Fibroblast of gingiva (primary cell): ENCODE results near the gene GAK.
"Not testable (repeated sequence)": the region's sequence is repeated elsewhere in the genome, so short reads cannot be mapped to it uniquely, and the experiment has no call there.

Experiments used
- DNase-seq: peaks from one replicate; pipeline ENCODE4 v3.0.0-alpha.2; 2011; ENCODE audit warnings: low read depth

Gene GAK

GRCh38 chr4:926538-926937 lies 5.6 kb downstream of the GAK start:
- no peak for DNase-seq

- DNase-seq = no peak
Observed at GRCh38 chr4:925771-926500, 6.2 kb downstream of the GAK start.

- DNase-seq = no peak
Observed at GRCh38 chr4:925171-925570, 6.9 kb downstream of the GAK start.

GRCh38 chr4:924107-925096 lies 7.7 kb downstream of the GAK start:
- no peak for DNase-seq

GRCh38 chr4:921830-922331 lies 10.2 kb downstream of the GAK start:
- no peak for DNase-seq

DNA sequence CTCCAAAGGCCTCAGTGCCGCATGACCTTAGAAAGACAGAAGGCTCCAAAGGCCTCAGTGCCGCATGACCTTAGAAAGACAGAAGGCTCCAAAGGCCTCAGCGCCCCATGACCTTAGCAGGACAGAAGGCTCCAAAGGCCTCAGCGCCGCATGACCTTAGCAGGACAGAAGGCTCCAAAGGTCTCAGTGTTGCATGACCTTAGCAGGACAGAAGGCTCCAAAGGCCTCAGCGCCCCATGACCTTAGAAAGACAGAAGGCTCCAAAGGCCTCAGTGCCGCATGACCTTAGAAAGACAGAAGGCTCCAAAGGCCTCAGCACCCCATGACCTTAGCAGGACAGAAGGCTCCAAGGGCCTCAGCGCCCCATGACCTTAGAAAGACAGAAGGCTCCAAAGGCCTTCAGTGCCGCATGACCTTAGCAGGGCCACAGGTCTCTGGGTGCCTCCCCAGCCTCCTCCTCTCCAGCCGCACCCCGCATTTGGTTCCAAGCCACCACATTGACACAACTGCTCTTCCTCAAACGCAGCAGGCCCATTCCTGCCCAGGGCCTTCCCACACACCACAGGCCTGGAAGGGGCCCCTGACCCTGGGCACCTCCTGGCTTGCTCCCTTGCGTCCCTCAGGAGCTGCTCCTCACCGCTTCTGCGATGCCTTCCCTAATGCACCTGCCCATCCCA lies 13.0 kb downstream of the GAK start:
- DNase-seq = not testable (repeated sequence)

DNA sequence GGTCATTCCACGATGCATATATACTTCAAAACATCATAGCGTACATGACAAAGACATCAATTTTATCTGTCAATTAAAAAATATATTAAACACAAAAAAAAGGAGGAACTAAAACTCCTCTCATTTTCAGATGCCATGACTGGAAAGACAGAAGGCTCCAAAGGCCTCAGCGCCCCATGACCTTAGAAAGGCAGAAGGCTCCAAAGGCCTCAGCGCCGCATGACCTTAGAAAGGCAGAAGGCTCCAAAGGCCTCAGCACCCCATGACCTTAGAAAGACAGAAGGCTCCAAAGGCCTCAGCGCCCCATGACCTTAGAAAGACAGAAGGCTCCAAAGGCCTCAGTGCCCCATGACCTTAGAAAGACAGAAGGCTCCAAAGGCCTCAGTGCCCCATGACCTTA lies 13.5 kb downstream of the GAK start:
- not testable (repeated sequence) for DNase-seq

DNA sequence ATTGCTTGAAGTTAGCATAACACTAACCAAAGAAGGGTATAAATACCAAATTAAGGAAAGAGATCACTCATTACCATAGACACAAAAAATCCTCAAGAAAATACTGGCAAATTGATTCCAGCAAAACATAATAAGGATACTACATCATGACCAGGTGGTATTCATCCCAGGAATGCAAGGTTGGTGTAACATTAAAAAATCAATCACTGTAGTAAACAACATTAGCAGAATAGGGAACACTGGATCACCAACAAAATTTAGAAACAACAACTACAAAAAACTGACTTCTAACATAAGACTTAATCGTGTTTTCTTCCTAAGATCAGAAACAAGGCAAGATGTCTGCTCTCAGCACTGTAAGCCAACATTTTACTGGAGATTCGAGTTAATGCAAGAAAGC lies 14.1 kb downstream of the GAK start:
- DNase-seq = no peak

DNA sequence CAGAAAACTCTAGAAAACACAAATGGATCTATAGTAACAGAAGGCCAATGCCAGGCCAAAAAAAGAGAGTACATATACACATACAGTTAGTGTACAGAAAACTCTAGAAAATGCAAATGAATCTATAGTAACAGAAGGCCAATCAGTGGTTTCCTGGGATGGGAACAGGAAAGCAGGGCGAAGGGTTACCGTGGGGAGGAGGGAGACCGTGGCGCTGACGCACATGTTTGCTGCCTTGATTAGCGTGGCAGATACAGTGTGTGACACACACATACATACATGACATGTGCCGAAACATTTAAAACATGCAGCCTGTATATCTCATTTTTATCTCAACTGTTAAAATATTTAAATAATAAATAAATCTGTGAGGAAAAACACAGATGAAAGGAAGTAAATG lies 14.7 kb downstream of the GAK start:
- DNase-seq = no peak

DNA sequence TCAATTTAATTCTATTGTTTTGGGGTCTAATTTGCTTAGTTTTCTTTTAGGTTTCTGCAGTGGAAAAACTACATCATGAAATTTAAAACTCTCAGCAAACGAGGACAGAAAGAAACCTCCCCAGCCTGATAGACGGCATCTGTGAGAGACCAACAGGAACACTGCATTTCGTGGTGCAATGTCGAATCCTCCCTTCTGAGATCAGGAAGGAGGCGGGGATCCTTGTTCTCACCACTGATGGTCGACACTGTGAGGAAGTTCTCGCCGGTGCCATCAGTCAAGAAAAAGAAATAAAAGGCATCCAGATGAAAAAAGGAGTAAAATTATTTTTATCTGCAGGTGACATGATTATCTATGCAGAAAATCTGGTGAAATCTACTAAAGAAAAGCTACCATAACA lies 16.5 kb downstream of the GAK start:
- DNase-seq = no peak

DNA sequence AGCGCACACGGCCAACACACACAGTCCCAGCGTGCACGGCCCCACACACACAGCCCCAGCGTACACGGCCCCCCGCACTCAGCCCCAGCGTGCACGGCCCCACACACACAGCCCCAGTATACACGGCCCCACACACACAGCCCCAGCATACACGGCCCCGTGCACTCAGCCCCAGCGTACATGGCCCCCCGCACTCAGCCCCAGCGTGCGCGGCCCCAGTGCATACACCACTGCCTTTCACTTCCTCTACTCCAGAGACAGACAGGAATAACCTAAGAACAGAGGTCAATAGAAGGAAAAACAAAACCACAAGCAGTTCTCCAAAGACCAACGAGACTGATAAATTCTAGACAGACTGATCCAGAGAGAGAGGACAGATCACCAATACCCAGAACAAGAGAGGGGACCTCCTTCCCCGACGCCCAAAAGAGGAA lies 17.1 kb downstream of the GAK start:
- no peak for DNase-seq

DNA sequence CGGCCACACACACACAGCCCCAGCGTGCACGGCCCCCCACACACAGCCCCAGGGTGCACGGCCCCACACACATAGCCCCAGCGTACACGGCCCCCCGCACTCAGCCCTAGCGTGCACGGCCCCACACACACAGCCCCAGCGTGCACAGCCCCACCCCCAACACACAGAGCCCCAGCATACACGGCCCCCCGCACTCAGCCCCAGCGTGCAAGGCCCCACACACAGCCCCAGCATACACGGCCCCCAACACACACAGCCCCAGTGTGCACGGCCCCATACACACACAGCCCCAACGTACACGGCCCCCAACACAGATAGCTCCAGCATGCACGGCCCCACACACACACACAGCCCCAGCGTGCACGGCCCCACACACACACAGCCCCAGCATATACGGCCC lies 17.6 kb downstream of the GAK start:
- no peak for DNase-seq

- DNase-seq = no peak
Observed at GRCh38 chr4:913280-913618, 18.9 kb downstream of the GAK start.

GRCh38 chr4:912548-913279 lies 19.4 kb downstream of the GAK start:
- no peak for DNase-seq

DNA sequence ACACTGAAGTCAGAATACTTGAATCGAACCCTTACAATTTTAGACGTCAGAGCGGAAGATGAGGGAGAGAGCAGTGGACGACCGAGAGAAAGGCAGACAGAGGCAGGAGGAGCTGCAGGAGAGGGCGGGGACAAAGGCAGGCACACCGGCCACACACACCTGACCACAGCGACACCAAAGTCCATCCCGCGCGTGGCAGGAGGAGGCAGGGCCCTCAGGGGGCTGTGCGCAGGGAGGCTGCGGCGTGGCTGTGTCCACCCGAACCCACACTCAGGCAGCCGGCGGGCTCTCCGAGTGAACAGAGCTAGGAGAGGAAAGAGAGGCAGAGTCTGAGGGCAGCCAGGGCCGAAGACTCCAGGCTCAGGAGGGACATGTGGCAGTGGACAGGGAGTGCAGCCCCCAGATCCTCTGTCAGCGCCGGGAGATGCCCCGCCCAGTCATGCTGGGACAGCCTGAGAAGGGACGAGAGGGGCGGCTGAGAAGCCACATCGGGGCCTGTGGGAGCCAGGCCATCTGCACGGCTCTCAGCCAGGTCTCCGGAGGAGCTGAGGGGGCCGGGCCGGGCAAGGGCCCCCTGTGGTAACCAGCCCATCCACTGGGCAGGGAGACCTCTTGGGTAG lies 20.1 kb downstream of the GAK start:
- no peak for DNase-seq

DNA sequence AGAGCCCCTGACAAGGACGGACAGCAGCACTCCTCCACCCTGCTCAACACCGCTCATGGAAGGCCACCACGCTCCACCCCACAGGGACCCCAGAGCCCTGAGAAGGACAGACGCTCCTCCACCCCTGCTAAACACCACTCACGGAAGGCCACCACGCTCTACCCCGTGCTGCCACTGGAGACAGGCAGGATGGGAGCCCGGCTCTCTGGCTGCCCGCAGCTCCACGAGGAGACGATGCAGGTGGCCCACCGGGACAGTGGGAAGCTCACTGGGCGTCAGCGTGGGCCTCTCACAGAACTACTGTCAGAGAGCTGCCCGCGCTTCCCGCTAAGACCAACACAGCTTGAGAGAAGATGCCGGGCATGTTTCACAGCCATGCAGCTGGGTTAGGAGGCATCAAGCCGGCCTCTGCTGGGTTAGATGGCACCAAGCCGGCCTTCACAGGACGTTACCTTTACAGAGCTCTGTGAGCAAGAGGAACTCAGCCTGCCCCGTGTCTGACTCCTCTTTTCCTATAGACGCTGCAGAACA lies 20.8 kb downstream of the GAK start:
- no peak for DNase-seq

GRCh38 chr4:910366-911091 lies 21.6 kb downstream of the GAK start:
- no peak for DNase-seq

DNA sequence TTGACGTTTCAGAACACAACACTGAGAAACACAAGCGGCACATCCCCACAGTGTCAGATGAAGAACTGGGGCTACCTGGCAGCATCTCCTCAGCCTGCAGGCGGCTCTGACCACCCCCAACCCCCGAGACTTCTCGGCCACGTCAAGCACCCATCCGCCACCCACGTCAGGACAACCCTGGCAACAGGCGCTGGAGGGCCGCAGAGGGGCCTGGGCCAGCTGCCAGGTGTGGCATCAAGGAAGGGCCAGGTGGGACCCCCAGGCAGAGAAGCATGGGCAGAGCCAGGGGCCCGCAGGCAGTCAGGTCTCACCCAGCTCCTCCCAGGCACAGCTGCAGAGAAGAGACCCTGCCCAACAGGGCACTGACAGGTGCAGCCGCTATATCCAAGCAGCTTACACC lies 22.3 kb downstream of the GAK start:
- no peak for DNase-seq

DNA sequence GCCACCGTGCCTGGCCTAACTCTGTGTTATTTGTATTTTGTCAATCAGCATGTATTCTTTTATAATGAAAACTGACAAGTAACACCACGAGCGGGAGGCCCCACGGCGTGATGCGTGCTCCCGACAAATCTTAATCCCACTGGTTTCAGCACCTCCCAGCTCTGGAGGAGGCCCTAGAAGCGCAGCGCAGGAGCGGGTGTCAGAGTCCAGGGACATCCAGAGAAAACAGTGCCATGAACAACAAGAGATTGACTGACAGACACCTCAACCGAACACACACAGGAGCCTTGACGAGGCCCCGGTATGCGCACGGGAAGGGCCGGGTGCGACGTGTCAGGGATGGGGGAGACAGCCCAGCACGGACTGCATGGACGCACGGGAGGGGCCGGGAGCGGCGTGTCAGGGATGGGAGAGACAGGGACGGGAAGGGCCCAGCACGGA lies 23.0 kb downstream of the GAK start:
- DNase-seq = no peak

- no peak for DNase-seq
Observed at GRCh38 chr4:907691-908425, 24.3 kb downstream of the GAK start.
